HUES64 (cell line): ENCODE data around the gene TMEM79.

Experiments
- H3K27ac ChIP-seq: 2 replicates; pipeline ENCODE4 v1.7.0; 2013; ENCODE audit warnings: low read depth, low read length, inconsistent platforms
- H3K27me3 ChIP-seq: 2 replicates; pipeline ENCODE4 v1.6.1; 2013; ENCODE audit warnings: mild to moderate bottlenecking, low read length; ENCODE audit not compliant: insufficient read depth
- H3K36me3 ChIP-seq: 2 replicates; pipeline ENCODE4 v1.6.1; 2013; ENCODE audit warnings: mild to moderate bottlenecking, low read length; ENCODE audit not compliant: insufficient read depth
- H3K4me1 ChIP-seq: 2 replicates; pipeline ENCODE4 v1.6.1; 2013; ENCODE audit warnings: mild to moderate bottlenecking, low read length, moderate library complexity; ENCODE audit not compliant: insufficient read depth
- H3K4me3 ChIP-seq: 2 replicates; pipeline ENCODE4 v1.5.1; 2013; ENCODE audit warnings: mild to moderate bottlenecking, low read length, moderate library complexity
- H3K9ac ChIP-seq: 2 replicates; pipeline ENCODE4 v1.6.1; 2013; ENCODE audit warnings: mild to moderate bottlenecking, low read depth, low read length
- H3K9me3 ChIP-seq: 2 replicates; pipeline ENCODE4 v1.6.1; 2013; ENCODE audit warnings: low read depth, low read length; ENCODE audit not compliant: insufficient read depth
- WGBS: fragments of 150-250, 120-280 bp; methylation state at CpG from one replicate; pipeline ENCODE4 v1.1.7; 2013; ENCODE audit warnings: missing lambda C conversion rate; 5-methylcytosine and 5-hydroxymethylcytosine counted together

Gene TMEM79

DNA sequence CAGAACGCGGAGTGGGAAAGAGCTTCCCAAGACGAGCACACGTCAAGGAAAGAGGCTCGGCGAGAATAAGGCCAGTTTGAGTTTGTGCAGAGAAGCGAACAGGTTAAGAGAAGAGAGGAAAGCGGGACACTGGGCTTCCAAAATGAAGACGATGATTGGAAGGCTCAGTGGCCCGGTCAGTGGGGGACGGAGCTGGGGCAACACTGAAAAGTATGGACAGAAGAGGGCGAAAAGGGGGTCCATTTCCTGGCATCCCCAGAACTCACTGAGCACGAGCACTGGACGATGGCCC is 53.7 kb downstream of the TMEM79 start:
- peak overlapping the region; percentile 50 for H3K27ac ChIP-seq
- 1% methylated on average over 14 of the region's 14 CpGs for WGBS

DNA sequence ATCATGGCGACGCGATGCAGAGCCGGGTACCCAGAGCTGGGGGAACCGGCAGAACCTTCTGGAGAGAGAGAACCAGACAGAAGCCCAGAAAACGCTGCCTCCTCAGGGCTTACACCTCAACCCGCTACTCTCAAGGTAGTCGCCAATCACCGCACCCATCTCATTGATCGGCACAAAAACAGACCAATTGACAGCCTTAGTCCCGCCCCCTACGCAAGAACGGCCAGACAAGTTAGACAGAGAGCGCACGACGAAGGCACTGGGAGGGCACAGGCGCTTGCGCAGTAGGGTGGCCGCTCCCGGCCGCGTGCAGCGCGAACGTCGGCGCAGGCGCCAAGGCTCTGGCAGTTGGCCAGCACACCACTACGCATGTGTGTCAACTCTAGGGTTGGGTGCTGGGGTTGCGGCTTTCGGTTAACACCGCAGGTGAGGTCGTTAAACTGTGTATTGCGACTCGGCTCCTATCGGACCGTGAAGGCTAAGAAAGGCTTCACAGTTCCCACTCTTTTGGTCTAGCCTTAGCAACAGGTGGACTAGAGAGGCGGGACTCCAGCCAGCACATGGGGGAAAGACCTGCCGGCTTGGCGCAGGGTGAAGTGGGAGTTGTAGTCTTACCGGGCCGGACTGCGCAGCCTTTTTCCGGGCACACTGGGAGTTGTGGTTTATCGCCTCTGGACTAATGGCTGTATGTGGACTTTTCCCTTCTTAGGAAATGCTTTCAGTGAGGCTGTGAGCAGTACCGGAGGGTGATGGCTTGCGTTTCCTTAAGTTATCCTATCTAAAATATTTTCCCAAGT is 54.3 kb downstream of the TMEM79 start, which contains the start of the genes CCT3 and TSACC:
TSS of gene CCT3 (minus strand) at position 113 of the 797 bp plus-strand sequence. CDS start at position 5, 108 bp downstream.
TSS of gene TSACC (plus strand) at position 347 of the 797 bp plus-strand sequence. CDS start 1,232 bp downstream, outside the sequence.
- Histone ChIP-seq H3K36me3 (peaks cover 29% of the 10 kb centered on the region), H3K27ac (peak within 1 kb of the TSS; percentile 79), H3K4me1 (0 out of 2 replicates have a peak, but pooled peaks cover 1% of the 10 kb centered on the region), H3K27me3 (no peaks in the 10 kb centered on the region), H3K9me3 (no peaks in the 10 kb centered on the region), H3K9ac (peak within 1 kb of the TSS; percentile 78), H3K4me3 (peak within 1 kb of the TSS; percentile 81)
- under 1% methylated on average over 47 of the region's 47 CpGs for WGBS

More for the DNA sequence above, 53.7 kb downstream of the TMEM79 start:
- Histone ChIP-seq H3K36me3 (peaks cover 34% of the 10 kb centered on the region), H3K4me3 (peak overlapping the region; percentile 81), H3K9ac (peak overlapping the region; percentile 78), H3K27me3 (no peaks in the 10 kb centered on the region), H3K4me1 (no peaks in the 10 kb centered on the region), H3K9me3 (no peaks in the 10 kb centered on the region)
